ENCODE results near the gene ACTN1.

GRCh38 chr14:68934066-68934465 is 45.0 kb downstream of the ACTN1 start:
- TF ChIP-seq CTCF (IDR thresholded peaks at IDR 0.05) (no peak), POLR2A (IDR thresholded peaks at IDR 0.05) (no peak)

Measured in lower leg skin (tissue), 3 donors.